CD4-positive, alpha-beta T cell treated with Interleukin-4 for 4 hours (primary cell): ENCODE measurements around the gene TMEM26.
A peak's percentile ranks its signal among the peaks of the same experiment; 100 is the strongest.
"Not testable (repeated sequence)": the region's sequence is repeated elsewhere in the genome, so short reads cannot be mapped to it uniquely, and the experiment has no call there.

Experiments used
- DNase-seq: peaks from one replicate; pipeline ENCODE4 v3.0.0-alpha.2; 2020

TMEM26 gene

GRCh38 chr10:61398366-61399129 lies 54.6 kb downstream of the TMEM26 start:
- DNase-seq = no peak

- peak; percentile 19 for DNase-seq
These were observed 55.8 kb downstream of the TMEM26 start for GRCh38 chr10:61397175-61397986.

GRCh38 chr10:61391281-61391680 lies 61.9 kb downstream of the TMEM26 start:
- DNase-seq = no peak

- no peak for DNase-seq
These were observed 62.3 kb downstream of the TMEM26 start for GRCh38 chr10:61390851-61391250.

GRCh38 chr10:61389887-61390286 lies 63.3 kb downstream of the TMEM26 start:
- no peak for DNase-seq

- not testable (repeated sequence) for DNase-seq
These were observed 64.2 kb downstream of the TMEM26 start for GRCh38 chr10:61388986-61389385.

GRCh38 chr10:61385231-61386001 lies 67.8 kb downstream of the TMEM26 start:
- no peak for DNase-seq

GRCh38 chr10:61381153-61381552 lies 72.0 kb downstream of the TMEM26 start:
- not testable (repeated sequence) for DNase-seq

- DNase-seq = no peak
These were observed 74.3 kb downstream of the TMEM26 start for GRCh38 chr10:61378865-61379264.

GRCh38 chr10:61376908-61377368 lies 76.2 kb downstream of the TMEM26 start:
- DNase-seq = no peak

GRCh38 chr10:61376377-61376776 lies 76.8 kb downstream of the TMEM26 start:
- no peak for DNase-seq

- no peak for DNase-seq
These were observed 86.8 kb downstream of the TMEM26 start for GRCh38 chr10:61366365-61366764.

- DNase-seq = no peak
These were observed 88.6 kb downstream of the TMEM26 start for GRCh38 chr10:61364619-61365018.

GRCh38 chr10:61363006-61363405 lies 90.2 kb downstream of the TMEM26 start:
- DNase-seq = no peak

GRCh38 chr10:61359452-61359851 lies 93.7 kb downstream of the TMEM26 start:
- no peak for DNase-seq

GRCh38 chr10:61357687-61358086 lies 95.5 kb downstream of the TMEM26 start:
- DNase-seq = no peak
